Neural cell (in vitro differentiated cells): ENCODE data around the gene PHF21A. TPM values are rescaled to one million over a fixed set of nuclear protein-coding genes. Genes with fewer than 3 reads are reported as not detected.

Experiments
- H2AFZ ChIP-seq: fragments of 200-600, 300-800 bp; sonication (generic), shearing (Covaris generic); 2 replicates; pipeline ENCODE4 v1.6.0; 2014; ENCODE audit warnings: low read depth, mild to moderate bottlenecking, antibody characterized with exemption, low read length, moderate library complexity
- H3F3A ChIP-seq: fragments of 200-600 bp; shearing (Covaris generic); 2 replicates; pipeline ENCODE4 v1.6.1; 2016; ENCODE audit warnings: mild to moderate bottlenecking, moderate library complexity, mixed read lengths, antibody characterized with exemption, low read length; ENCODE audit not compliant: insufficient read depth, poor library complexity, severe bottlenecking
- H3K27ac ChIP-seq: fragments of 200-600, 300-800 bp; sonication (generic), shearing (Covaris generic); 2 replicates; pipeline ENCODE4 v1.5.1; 2014; ENCODE audit warnings: mild to moderate bottlenecking, low read length, moderate library complexity
- H3K27me3 ChIP-seq: fragments of 300-800, 200-600 bp; sonication (generic), shearing (Covaris generic); 2 replicates; pipeline ENCODE4 v1.6.0; 2014; ENCODE audit warnings: mild to moderate bottlenecking, low read depth, low read length, moderate library complexity; ENCODE audit not compliant: insufficient read depth
- H3K36me3 ChIP-seq: fragments of 300-800, 200-600 bp; sonication (generic), shearing (Covaris generic); 2 replicates; pipeline ENCODE4 v1.5.1; 2014; ENCODE audit warnings: mild to moderate bottlenecking, antibody characterized with exemption, low read length, moderate library complexity; ENCODE audit not compliant: insufficient read depth
- H3K4me2 ChIP-seq: fragments of 300-800, 200-600 bp; sonication (generic), shearing (Covaris generic); 2 replicates; pipeline ENCODE4 v1.6.0; 2014; ENCODE audit warnings: mild to moderate bottlenecking, low read length
- H3K4me3 ChIP-seq: fragments of 300-800, 200-600 bp; sonication (generic), shearing (Covaris generic); 2 replicates; pipeline ENCODE4 v1.5.1; 2014; ENCODE audit warnings: mild to moderate bottlenecking, low read length, moderate library complexity
- H3K79me2 ChIP-seq: fragments of 200-600 bp; shearing (Covaris generic); replicated peaks from 2 replicates; pipeline ENCODE4 v1.6.0; 2014; ENCODE audit warnings: mild to moderate bottlenecking, low read length, moderate library complexity; ENCODE audit not compliant: insufficient read depth
- H3K9ac ChIP-seq: fragments of 300-800, 200-600 bp; sonication (generic), shearing (Covaris generic); 2 replicates; pipeline ENCODE4 v1.6.1; 2016; ENCODE audit warnings: mild to moderate bottlenecking, low read length, mixed read lengths
- H3K9me2 ChIP-seq: fragments of 200-600 bp; shearing (Covaris generic); 2 replicates; pipeline ENCODE4 v1.6.1; 2016; ENCODE audit warnings: mild to moderate bottlenecking, low read length, mixed read lengths; ENCODE audit not compliant: insufficient read depth
- H3K9me3 ChIP-seq: fragments of 200-600, 300-800 bp; sonication (generic), shearing (Covaris generic); 2 replicates; pipeline ENCODE4 v1.6.1; 2016; ENCODE audit warnings: mild to moderate bottlenecking, mixed run types, low read length, moderate library complexity, mixed read lengths
- H4K20me1 ChIP-seq: fragments of 200-600 bp; shearing (Covaris generic); 2 replicates; pipeline ENCODE4 v1.6.1; 2016; ENCODE audit warnings: mild to moderate bottlenecking, mixed run types; ENCODE audit not compliant: insufficient read depth
- CTCF ChIP-seq: fragments of 450-650 bp; IDR thresholded peaks from 2 replicates; pipeline ENCODE4 v1.5.1; 2014; ENCODE audit warnings: antibody characterized with exemption, mild to moderate bottlenecking, moderate library complexity; ENCODE audit not compliant: poor library complexity, severe bottlenecking
- EP300 ChIP-seq: fragments of 450-650 bp; conservative IDR thresholded peaks from 2 replicates; pipeline ENCODE4 v1.6.1; 2014; ENCODE audit warnings: antibody characterized with exemption, mild to moderate bottlenecking, moderate library complexity; ENCODE audit not compliant: poor library complexity, severe bottlenecking
- EZH2 ChIP-seq: fragments of 200-600, 300-800 bp; shearing (Covaris generic), sonication (generic); IDR thresholded peaks from 2 replicates; pipeline ENCODE4 v1.6.1; 2014; ENCODE audit warnings: antibody characterized with exemption, low read length, borderline replicate concordance, mild to moderate bottlenecking; ENCODE audit not compliant: insufficient read depth, poor library complexity, severe bottlenecking
- MXI1 ChIP-seq: fragments of 450-650 bp; conservative IDR thresholded peaks from 2 replicates; pipeline ENCODE4 v1.6.1; 2014; ENCODE audit warnings: antibody characterized with exemption, mild to moderate bottlenecking; ENCODE audit not compliant: poor library complexity, severe bottlenecking
- POLR2AphosphoS5 ChIP-seq: IDR thresholded peaks from 2 replicates; pipeline ENCODE4 v1.6.1; 2012
- RAD21 ChIP-seq: fragments of 450-650 bp; conservative IDR thresholded peaks from 2 replicates; pipeline ENCODE4 v1.6.1; 2014; ENCODE audit warnings: antibody characterized with exemption, mild to moderate bottlenecking, moderate library complexity
- REST ChIP-seq: IDR thresholded peaks from 2 replicates; pipeline ENCODE4 v1.6.1; 2012; ENCODE audit warnings: borderline replicate concordance
- SMC3 ChIP-seq: fragments of 450-650 bp; conservative IDR thresholded peaks from 2 replicates; pipeline ENCODE4 v1.6.1; 2014; ENCODE audit warnings: antibody characterized with exemption, mild to moderate bottlenecking, moderate library complexity; ENCODE audit not compliant: poor library complexity
- TAF1 ChIP-seq: IDR thresholded peaks from 2 replicates; pipeline ENCODE4 v1.6.1; 2012; ENCODE audit warnings: low read depth
- polyA plus RNA-seq: library from polyadenylated mRNA; depleted of rRNA; stranded (reverse); fragments of >200 nt; gene quantifications from 2 replicates; pipeline ENCODE4 v1.2.3, GENCODE V29; 2014

PHF21A gene
- polyA plus RNA-seq, 1 donor from 2014 or later = 31.7 TPM

DNA sequence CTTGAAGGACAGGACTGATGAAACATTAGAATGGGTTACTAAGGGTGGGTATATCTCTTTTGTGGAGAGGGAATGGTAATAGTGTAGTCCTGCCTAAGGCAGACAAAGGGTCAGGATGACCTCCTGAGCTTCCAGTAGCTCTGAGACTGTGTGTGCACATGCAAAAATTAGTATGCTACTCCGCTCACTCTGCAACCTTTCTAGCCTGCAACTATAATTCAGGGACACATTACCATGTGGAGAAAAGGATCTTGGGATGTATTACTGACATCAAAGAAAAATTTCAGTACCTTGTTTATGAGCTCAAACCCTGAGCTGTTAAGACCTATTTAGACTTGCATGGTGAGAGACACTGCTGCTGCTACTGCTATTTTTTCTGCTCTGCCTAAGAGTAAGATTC is 173.4 kb downstream of the PHF21A start:
- Histone ChIP-seq H3K4me2 (no peak overlapping the region), H4K20me1 (no peaks in the 10 kb centered on the region), H3K4me3 (no peak overlapping the region), H3K9me2 (no peaks in the 10 kb centered on the region), H3K36me3 (no peaks in the 10 kb centered on the region), H3F3A (no peaks in the 10 kb centered on the region), H3K27ac (no peak overlapping the region), H3K79me2 (no peaks in the 10 kb centered on the region), H3K27me3 (no peaks in the 10 kb centered on the region), H2AFZ (no peak overlapping the region), H3K9me3 (no peaks in the 10 kb centered on the region), H3K9ac (no peak overlapping the region)
- TF ChIP-seq TAF1 (no peak), EP300 (no peak), POLR2AphosphoS5 (no peak), REST (no peak), EZH2 (no peak), CTCF (no peak), MXI1 (no peak), RAD21 (no peak)

GRCh38 chr11:45945397-45945999 is 175.8 kb downstream of the PHF21A start:
- Histone ChIP-seq H4K20me1 (no peaks in the 10 kb centered on the region), H3K27me3 (no peaks in the 10 kb centered on the region), H3K79me2 (no peaks in the 10 kb centered on the region), H3K9me3 (no peaks in the 10 kb centered on the region), H2AFZ (no peak overlapping the region), H3K36me3 (no peaks in the 10 kb centered on the region), H3F3A (no peaks in the 10 kb centered on the region), H3K4me3 (no peak overlapping the region), H3K27ac (no peak overlapping the region), H3K4me2 (no peak overlapping the region), H3K9me2 (no peaks in the 10 kb centered on the region), H3K9ac (no peak overlapping the region)
- TF ChIP-seq CTCF = no peak
- TF ChIP-seq RAD21 = no peak
- no peak for TF ChIP-seq SMC3
- TF ChIP-seq EZH2 = no peak
- TF ChIP-seq TAF1 = no peak
- no peak for TF ChIP-seq REST
- no peak for TF ChIP-seq POLR2AphosphoS5
- TF ChIP-seq EP300 = no peak
- TF ChIP-seq MXI1 = no peak
